Epithelial cell of prostate (primary cell): ENCODE data around the gene TCEAL8.

Experiments used
- DNase-seq: peaks from one replicate; pipeline ENCODE4 v3.0.0-alpha.2; 2011; ENCODE audit warnings: low read depth, low spot score
- H3K27ac ChIP-seq: fragments of 450-650 bp; 2 replicates; pipeline ENCODE4 v1.5.1; 2017; ENCODE audit warnings: mild to moderate bottlenecking

TCEAL8 gene

DNA sequence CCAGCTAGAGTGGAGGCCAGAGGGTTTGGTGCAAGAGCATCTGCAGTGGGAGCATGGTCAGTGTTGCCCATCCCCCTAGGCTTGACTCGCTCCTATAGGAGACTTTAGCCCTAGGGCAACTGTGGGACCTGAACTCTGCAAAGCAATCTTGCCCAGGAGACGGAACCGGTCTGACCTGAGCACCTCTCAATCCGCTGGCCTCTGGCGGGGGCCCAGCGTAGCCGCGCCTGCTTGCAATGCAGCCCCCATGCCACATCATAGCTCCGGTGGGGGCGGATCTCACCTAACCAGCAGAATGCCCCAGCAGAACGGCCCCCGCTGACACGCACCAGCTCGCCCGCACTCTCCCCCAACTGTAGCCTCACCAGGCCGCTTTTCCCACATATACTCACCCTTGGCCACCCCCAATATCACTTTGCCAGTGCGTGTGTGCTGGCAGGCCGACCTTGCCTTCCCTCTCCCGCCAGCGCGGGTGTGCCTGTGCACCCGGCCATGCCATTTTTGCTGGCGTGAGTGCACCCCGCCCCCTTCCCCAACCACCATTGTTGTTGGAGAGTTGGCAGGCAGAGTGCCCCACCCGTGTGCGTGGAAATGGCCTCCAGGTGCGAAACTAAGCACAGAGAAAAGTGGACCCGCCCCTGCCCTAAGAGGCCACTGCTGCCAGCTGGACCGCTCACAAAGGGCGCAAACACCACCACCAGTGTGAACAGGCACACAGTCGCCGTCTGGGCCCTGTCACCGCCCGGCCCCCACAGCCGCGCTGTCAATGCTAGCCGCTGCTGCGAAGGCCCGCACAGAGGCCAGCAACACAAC lies 34.2 kb downstream of the TCEAL8 start:
- H3K27ac ChIP-seq: no peak overlapping the region
- DNase-seq: no peak

DNA sequence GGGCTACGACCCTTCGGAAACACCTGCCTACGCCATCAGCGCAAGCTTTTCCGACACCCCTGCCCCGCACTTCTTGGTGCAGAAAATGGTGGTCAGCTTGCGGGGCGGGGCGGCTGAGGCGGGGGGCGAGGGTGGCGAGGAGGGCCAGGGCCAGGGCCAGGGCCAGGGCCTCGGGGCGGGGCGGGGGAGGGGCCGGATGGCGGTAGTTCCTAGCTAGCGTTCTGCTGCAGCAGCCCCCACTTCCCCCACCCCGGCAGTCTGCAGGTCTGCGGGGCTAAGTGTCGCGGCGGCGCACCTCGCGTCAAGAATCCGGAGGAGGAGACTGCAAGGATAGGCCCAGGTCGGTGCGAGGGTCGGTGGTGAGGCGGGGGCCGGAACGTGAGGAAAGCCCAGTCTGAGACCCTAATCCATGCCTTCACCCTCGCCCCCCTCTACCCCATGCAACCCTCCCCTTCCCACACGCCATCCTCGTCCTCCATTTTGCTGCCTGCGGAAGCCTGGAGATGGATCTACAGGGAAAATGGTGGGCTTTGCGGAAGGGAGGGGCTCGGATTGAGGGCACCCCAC lies 39.4 kb downstream of the TCEAL8 start:
- no peak for DNase-seq

DNA sequence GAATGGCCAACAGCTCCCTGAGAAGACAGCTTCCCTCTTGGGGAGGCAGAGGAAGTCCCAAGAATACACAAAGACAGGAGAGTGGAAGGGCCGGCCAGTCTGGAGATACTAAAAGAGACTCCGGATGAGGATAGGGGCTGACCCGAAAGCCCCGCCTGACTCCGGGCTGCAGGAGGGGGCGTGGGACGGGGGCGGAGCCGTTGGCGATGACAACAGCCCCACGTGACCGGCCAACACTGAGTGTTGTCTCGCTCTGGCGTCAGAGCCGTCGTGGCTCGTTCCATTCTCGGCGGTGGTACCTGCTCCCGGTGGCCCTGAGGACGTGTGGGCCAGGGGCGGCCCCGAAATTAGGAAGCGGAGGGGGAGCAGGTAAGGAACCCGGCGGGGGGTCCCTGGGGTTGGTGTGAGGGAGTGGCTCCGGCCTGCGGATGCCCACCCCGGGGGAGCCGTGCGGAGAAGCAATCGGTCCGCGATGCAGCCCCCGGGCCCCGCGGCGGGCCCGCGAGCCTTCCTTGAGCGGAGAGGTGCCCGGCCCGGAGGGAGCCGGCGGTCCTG lies 40.0 kb downstream of the TCEAL8 start, which contains the start of gene BEX4:
Gene BEX4 (plus strand): TSS at position 239 of the 555 bp plus-strand sequence. CDS start 1,046 bp downstream, outside the sequence.
- DNase-seq: no peak
- H3K27ac ChIP-seq: peak within 1 kb of the TSS; percentile 35

More for the DNA sequence above, 39.4 kb downstream of the TCEAL8 start:
- peak overlapping the region; percentile 35 for H3K27ac ChIP-seq

DNA sequence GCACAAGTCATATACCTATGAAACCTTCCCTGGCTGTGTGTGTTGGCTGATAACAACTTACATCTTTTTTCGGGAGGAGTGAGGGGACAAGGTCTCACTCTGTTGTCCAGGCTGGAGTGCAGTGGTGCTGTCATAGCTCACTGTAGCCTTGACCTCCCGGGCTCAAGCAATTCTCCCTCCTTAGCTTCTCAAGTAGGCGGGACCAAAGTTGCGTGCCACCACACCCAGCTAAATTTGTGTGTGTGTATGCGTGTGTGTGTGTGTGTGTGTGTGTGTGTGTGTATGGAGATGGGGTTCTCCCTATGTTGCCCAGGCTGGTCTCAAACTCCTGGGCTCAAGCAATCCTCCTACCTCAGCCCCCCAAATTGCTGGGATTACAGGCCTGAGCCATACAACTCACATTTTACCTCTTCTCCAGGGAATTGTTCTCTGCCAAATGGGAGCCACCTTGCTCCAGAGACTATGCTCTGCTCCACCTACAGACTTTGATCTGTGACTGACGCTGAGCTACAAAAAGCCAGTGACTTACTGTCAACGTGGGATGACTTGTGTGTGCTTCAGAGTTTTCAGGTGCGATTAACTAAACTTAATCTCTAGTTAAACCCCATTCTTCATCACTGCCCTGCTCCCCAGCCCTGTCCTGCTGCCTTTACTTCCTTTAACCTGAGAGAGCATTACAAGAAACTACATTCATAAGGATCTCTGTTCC lies 42.1 kb downstream of the TCEAL8 start:
- no peak for DNase-seq

DNA sequence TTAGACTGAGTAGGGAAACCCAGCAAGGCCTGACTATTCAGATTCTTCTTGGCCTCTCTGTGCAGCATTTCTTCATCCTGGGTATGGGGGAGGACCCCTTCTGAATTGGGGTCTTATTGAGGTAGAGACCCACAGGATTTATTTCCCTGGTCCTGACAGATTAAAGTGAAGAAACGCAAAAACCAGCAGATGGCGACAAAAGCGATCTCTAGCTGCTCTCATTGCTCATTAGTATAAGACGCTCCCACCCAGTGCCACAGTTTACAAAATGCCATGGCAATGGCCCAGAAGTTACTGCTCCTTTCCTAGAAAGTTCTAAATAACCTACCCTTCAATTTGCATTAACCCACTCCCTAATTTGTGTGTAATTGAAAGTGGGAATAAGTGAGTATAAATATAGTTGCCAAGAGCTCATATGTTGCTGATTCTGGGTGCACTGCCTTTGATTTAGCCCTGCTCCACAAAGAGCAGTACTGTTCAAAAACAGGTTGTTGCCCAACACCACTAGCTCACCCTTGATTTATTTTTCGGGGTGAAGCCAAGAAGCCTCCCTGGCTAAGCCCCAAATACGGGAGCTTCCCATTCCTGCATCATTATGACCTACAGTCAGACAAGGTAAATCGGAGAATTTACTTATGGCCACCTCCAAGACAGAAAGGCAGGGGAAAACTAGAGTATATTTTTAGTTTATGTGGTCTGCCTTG lies 43.8 kb downstream of the TCEAL8 start:
- H3K27ac ChIP-seq: no peak overlapping the region
- no peak for DNase-seq

More for the DNA sequence above, 42.1 kb downstream of the TCEAL8 start:
- no peak overlapping the region for H3K27ac ChIP-seq

DNA sequence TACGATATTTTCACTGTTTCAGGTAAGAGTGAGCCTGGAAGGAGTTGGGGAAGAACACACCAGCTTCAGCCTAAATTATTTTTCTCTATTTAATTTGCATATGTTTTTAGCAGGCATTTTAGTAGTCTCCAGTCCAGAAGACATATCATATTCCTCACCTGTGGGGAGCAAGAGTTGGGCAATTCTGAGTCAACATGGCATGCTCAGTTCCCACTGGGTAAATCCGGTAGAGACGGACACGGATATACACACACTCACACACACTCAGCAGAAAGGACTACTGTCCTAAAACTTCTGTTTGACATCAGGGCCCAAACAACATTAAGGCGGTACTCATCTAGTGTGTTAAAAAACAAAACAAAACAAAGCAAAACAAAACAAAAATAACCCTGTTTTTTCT lies 44.9 kb downstream of the TCEAL8 start:
- no peak overlapping the region for H3K27ac ChIP-seq
- no peak for DNase-seq
